Mesendoderm (in vitro differentiated cells): ENCODE measurements around the gene NOLC1. TPM values are rescaled to one million over a fixed set of nuclear protein-coding genes. Genes with fewer than 3 reads are reported as not detected.

Source experiments
- DNase-seq: peaks from one replicate; pipeline ENCODE4 v3.0.0; 2013
- H2AK5ac ChIP-seq: 2 replicates; pipeline ENCODE4 v1.6.1; 2013; ENCODE audit warnings: low read length, inconsistent platforms
- H2BK120ac ChIP-seq: 2 replicates; pipeline ENCODE4 v1.6.1; 2013; ENCODE audit warnings: low read depth, mild to moderate bottlenecking, low read length, moderate library complexity, mixed read lengths
- H2BK15ac ChIP-seq: replicated peaks from 2 replicates; pipeline ENCODE4 v1.6.1; 2013; ENCODE audit warnings: low read depth, mild to moderate bottlenecking, moderate library complexity
- H2BK5ac ChIP-seq: 2 replicates; pipeline ENCODE4 v1.6.1; 2013; ENCODE audit warnings: low read length, inconsistent platforms
- H3K18ac ChIP-seq: 2 replicates; pipeline ENCODE4 v1.6.1; 2013; ENCODE audit warnings: mild to moderate bottlenecking, low read length, mixed read lengths
- H3K23ac ChIP-seq: one replicate; pipeline ENCODE4 v1.6.1; 2013; ENCODE audit warnings: low read length
- H3K27ac ChIP-seq: 2 replicates; pipeline ENCODE4 v1.5.1; 2013; ENCODE audit warnings: low read depth, mild to moderate bottlenecking, inconsistent platforms, low read length, moderate library complexity
- H3K27me3 ChIP-seq: 2 replicates; pipeline ENCODE4 v1.6.1; 2013; ENCODE audit warnings: low read length, control low read depth, mild to moderate bottlenecking, inconsistent platforms; ENCODE audit not compliant: insufficient read depth, poor library complexity
- H3K36me3 ChIP-seq: 2 replicates; pipeline ENCODE4 v1.6.1; 2013; ENCODE audit warnings: low read length, inconsistent platforms; ENCODE audit not compliant: control insufficient read depth, insufficient read depth
- H3K4ac ChIP-seq: one replicate; pipeline ENCODE4 v1.6.1; 2013; ENCODE audit warnings: low read depth, mild to moderate bottlenecking, low read length, moderate library complexity
- H3K4me1 ChIP-seq: 2 replicates; pipeline ENCODE4 v1.6.1; 2013; ENCODE audit warnings: low read depth, low read length, inconsistent platforms; ENCODE audit not compliant: control insufficient read depth
- H3K4me2 ChIP-seq: 2 replicates; pipeline ENCODE4 v1.6.1; 2013; ENCODE audit warnings: low read length
- H3K4me3 ChIP-seq: 2 replicates; pipeline ENCODE4 v1.5.1; 2013; ENCODE audit warnings: mild to moderate bottlenecking, low read length
- H3K56ac ChIP-seq: one replicate; pipeline ENCODE4 v1.6.1; 2013; ENCODE audit warnings: low read length
- H3K79me1 ChIP-seq: 2 replicates; pipeline ENCODE4 v1.6.1; 2013; ENCODE audit warnings: low read length, inconsistent platforms
- H3K79me2 ChIP-seq: 2 replicates; pipeline ENCODE4 v1.6.1; 2013; ENCODE audit warnings: mild to moderate bottlenecking, low read length; ENCODE audit not compliant: control insufficient read depth, insufficient read depth
- H3K9ac ChIP-seq: 2 replicates; pipeline ENCODE4 v1.6.1; 2013; ENCODE audit warnings: low read length, inconsistent platforms
- H4K5ac ChIP-seq: one replicate; pipeline ENCODE4 v1.6.1; 2013; ENCODE audit warnings: low read length
- H4K8ac ChIP-seq: one replicate; pipeline ENCODE4 v1.6.1; 2013; ENCODE audit warnings: low read depth, mild to moderate bottlenecking, control low read depth, low read length, moderate library complexity
- WGBS: extraction: QIAGEN DNeasy Blood & Tissue Kit; methylation state at CpG from one replicate; pipeline ENCODE4 v1.1.7; 2013; ENCODE audit warnings: low lambda C conversion rate, missing lambda C conversion rate; ENCODE audit not compliant: insufficient coverage; ENCODE audit errors: extremely low coverage; 5-methylcytosine and 5-hydroxymethylcytosine counted together
- polyA plus RNA-seq, 2 experiments: library from polyadenylated mRNA; stranded (reverse); fragments of 200-250 nt; gene quantifications; one replicate each; pipeline ENCODE4 v1.2.3, GENCODE V29; 2013

The NOLC1 gene
- polyA plus RNA-seq (2013, experiment 1 of 2) = 285 TPM
- polyA plus RNA-seq (2013, experiment 2 of 2) = 294 TPM

GRCh38 chr10:102151774-102152544, at the start of gene NOLC1:
Gene NOLC1 (plus strand): TSS chr10:102152389. CDS start chr10:102152411, 22 bp downstream.
- H3K56ac ChIP-seq = peak within 1 kb of the TSS; percentile 97
- peaks cover 43% of the 10 kb centered on the region for H3K79me2 ChIP-seq
- peaks cover 5% of the 10 kb centered on the region for H3K36me3 ChIP-seq
- peak within 1 kb of the TSS; percentile 90 for H3K9ac ChIP-seq
- peak within 1 kb of the TSS; percentile 52 for H3K27ac ChIP-seq
- H3K4me2 ChIP-seq = peak within 1 kb of the TSS; percentile 49
- H2BK5ac ChIP-seq = peak within 1 kb of the TSS; percentile 29
- no peaks in the 10 kb centered on the region for H3K27me3 ChIP-seq
- no peak within 1 kb of the TSS for H2BK120ac ChIP-seq
- H4K8ac ChIP-seq = no peak within 1 kb of the TSS
- no peak within 1 kb of the TSS for H2BK15ac ChIP-seq
- H3K4ac ChIP-seq = peak within 1 kb of the TSS; percentile 39
- H3K18ac ChIP-seq = no peak within 1 kb of the TSS
- peaks cover 1% of the 10 kb centered on the region for H3K79me1 ChIP-seq
- H3K23ac ChIP-seq = peak within 1 kb of the TSS; percentile 7
- H3K4me1 ChIP-seq = peaks cover 4% of the 10 kb centered on the region
- peak; percentile 100 for DNase-seq
- peak within 1 kb of the TSS; percentile 59 for H4K5ac ChIP-seq
- peak within 1 kb of the TSS; percentile 72 for H2AK5ac ChIP-seq
- WGBS = no CpG with 5 or more reads among the region's 59 CpGs
- H3K4me3 ChIP-seq = peak within 1 kb of the TSS; percentile 93

GRCh38 chr10:102102421-102102820, 49.8 kb upstream of the NOLC1 start:
- H3K23ac ChIP-seq = no peak overlapping the region
- H3K27ac ChIP-seq = no peak overlapping the region
- H3K4me1 ChIP-seq = no peaks in the 10 kb centered on the region
- H3K4me3 ChIP-seq = no peak overlapping the region
- H3K56ac ChIP-seq = no peak overlapping the region
- H4K8ac ChIP-seq = no peak overlapping the region
- no peaks in the 10 kb centered on the region for H3K79me1 ChIP-seq
- no CpG with 5 or more reads among the region's 1 CpG for WGBS
- peaks cover 4% of the 10 kb centered on the region for H3K36me3 ChIP-seq
- no peaks in the 10 kb centered on the region for H3K27me3 ChIP-seq
- no peak overlapping the region for H3K4me2 ChIP-seq
- no peak overlapping the region for H2BK5ac ChIP-seq
- no peaks in the 10 kb centered on the region for H3K79me2 ChIP-seq
- H3K18ac ChIP-seq = no peak overlapping the region
- no peak for DNase-seq
- no peak overlapping the region for H2BK120ac ChIP-seq
- H2AK5ac ChIP-seq = no peak overlapping the region
- no peak overlapping the region for H4K5ac ChIP-seq
- no peak overlapping the region for H3K9ac ChIP-seq
- H2BK15ac ChIP-seq = no peak overlapping the region
- no peak overlapping the region for H3K4ac ChIP-seq

- no peak for DNase-seq
- peaks cover 9% of the 10 kb centered on the region for H3K79me2 ChIP-seq
- no peak overlapping the region for H3K4me3 ChIP-seq
- no peak overlapping the region for H3K4ac ChIP-seq
- no peak overlapping the region for H4K8ac ChIP-seq
- H3K79me1 ChIP-seq = peaks cover 17% of the 10 kb centered on the region
- H3K36me3 ChIP-seq = peaks cover 30% of the 10 kb centered on the region
- H3K4me2 ChIP-seq = no peak overlapping the region
- no peak overlapping the region for H3K23ac ChIP-seq
- H3K27ac ChIP-seq = no peak overlapping the region
- no peak overlapping the region for H2BK15ac ChIP-seq
- no peak overlapping the region for H4K5ac ChIP-seq
- WGBS = no CpG with 5 or more reads among the region's 2 CpGs
- H3K9ac ChIP-seq = no peak overlapping the region
- H3K4me1 ChIP-seq = no peaks in the 10 kb centered on the region
- no peak overlapping the region for H2BK120ac ChIP-seq
- H3K27me3 ChIP-seq = no peaks in the 10 kb centered on the region
- H3K56ac ChIP-seq = no peak overlapping the region
- no peak overlapping the region for H2BK5ac ChIP-seq
- no peak overlapping the region for H2AK5ac ChIP-seq
- no peak overlapping the region for H3K18ac ChIP-seq
Measured at GRCh38 chr10:102106998-102107397, 45.2 kb upstream of the NOLC1 start.

GRCh38 chr10:102109166-102110116, 42.7 kb upstream of the NOLC1 start:
- H2BK120ac ChIP-seq = no peak overlapping the region
- H3K36me3 ChIP-seq = peaks cover 30% of the 10 kb centered on the region
- H3K27ac ChIP-seq = no peak overlapping the region
- peaks cover 7% of the 10 kb centered on the region for H3K4me1 ChIP-seq
- no peak overlapping the region for H3K56ac ChIP-seq
- no peak overlapping the region for H2BK5ac ChIP-seq
- no peak overlapping the region for H4K5ac ChIP-seq
- no peak for DNase-seq
- no peak overlapping the region for H3K18ac ChIP-seq
- H4K8ac ChIP-seq = no peak overlapping the region
- H3K23ac ChIP-seq = no peak overlapping the region
- no peak overlapping the region for H3K9ac ChIP-seq
- no peak overlapping the region for H3K4me2 ChIP-seq
- H3K27me3 ChIP-seq = no peaks in the 10 kb centered on the region
- whole genome bisulfite sequencing = no CpG with 5 or more reads among the region's 24 CpGs
- H3K79me2 ChIP-seq = peaks cover 33% of the 10 kb centered on the region
- no peak overlapping the region for H2AK5ac ChIP-seq
- H2BK15ac ChIP-seq = no peak overlapping the region
- no peak overlapping the region for H3K4ac ChIP-seq
- H3K79me1 ChIP-seq = peaks cover 21% of the 10 kb centered on the region
- no peak overlapping the region for H3K4me3 ChIP-seq

- Histone ChIP-seq H3K36me3 (peaks cover 29% of the 10 kb centered on the region), H3K4me2 (no peak overlapping the region), H3K9ac (no peak overlapping the region), H3K79me1 (peaks cover 21% of the 10 kb centered on the region), H3K79me2 (peaks cover 40% of the 10 kb centered on the region), H2BK5ac (no peak overlapping the region), H3K18ac (no peak overlapping the region), H4K5ac (no peak overlapping the region), H3K4me1 (peaks cover 7% of the 10 kb centered on the region), H4K8ac (no peak overlapping the region), H3K27ac (no peak overlapping the region), H3K56ac (no peak overlapping the region), H2BK120ac (no peak overlapping the region), H3K27me3 (no peaks in the 10 kb centered on the region), H2BK15ac (no peak overlapping the region), H3K4me3 (no peak overlapping the region), H2AK5ac (no peak overlapping the region), H3K23ac (no peak overlapping the region), H3K4ac (no peak overlapping the region)
- WGBS = no CpG with 5 or more reads among the region's 12 CpGs
- no peak for DNase-seq
Measured at GRCh38 chr10:102111276-102111675, 40.9 kb upstream of the NOLC1 start.
